AG08395 (cell line): ENCODE data around the gene PPP1R12C.
"Not testable (repeated sequence)": the region's sequence is repeated elsewhere in the genome, so short reads cannot be mapped to it uniquely, and the experiment has no call there.

Source experiments
- DNase-seq: peaks from one replicate; pipeline ENCODE4 v3.0.0; 2012; ENCODE audit warnings: mixed read lengths, low spot score

PPP1R12C gene

GRCh38 chr19:55116859-55117662, at the start of gene PPP1R12C:
Gene PPP1R12C (minus strand): TSS chr19:55117637. CDS start chr19:55117543, 94 bp downstream.
- no peak for DNase-seq

GRCh38 chr19:55166530-55167268, 49.3 kb upstream of the PPP1R12C start, which contains the start of gene DNAAF3:
Gene DNAAF3 (minus strand): TSS chr19:55166613. CDS start chr19:55166413, 200 bp downstream.
- DNase-seq, result peak; percentile 100

GRCh38 chr19:55165952-55166529, 48.6 kb upstream of the PPP1R12C start:
- peak; percentile 69 for DNase-seq

- no peak for DNase-seq
Measured at GRCh38 chr19:55161571-55162322, 44.3 kb upstream of the PPP1R12C start.

- no peak for DNase-seq
Measured at GRCh38 chr19:55160986-55161365, 43.5 kb upstream of the PPP1R12C start.

- peak; percentile 96 for DNase-seq
Measured at GRCh38 chr19:55160128-55160985, 42.9 kb upstream of the PPP1R12C start.

- peak; percentile 45 for DNase-seq
Measured at GRCh38 chr19:55158848-55159749, 41.7 kb upstream of the PPP1R12C start.

GRCh38 chr19:55158423-55158822, 41.0 kb upstream of the PPP1R12C start:
- no peak for DNase-seq

GRCh38 chr19:55157064-55157908, 39.8 kb upstream of the PPP1R12C start, which contains the start of gene TNNI3:
Gene TNNI3 (minus strand): TSS chr19:55157732. CDS start chr19:55157589, 143 bp downstream.
- DNase-seq, result no peak

GRCh38 chr19:55156202-55157063, 39.0 kb upstream of the PPP1R12C start:
- peak; percentile 68 for DNase-seq

GRCh38 chr19:55155784-55156183, 38.3 kb upstream of the PPP1R12C start:
- DNase-seq, result not testable (repeated sequence)

- DNase-seq, result no peak
Measured at GRCh38 chr19:55153652-55154264, 36.3 kb upstream of the PPP1R12C start.

GRCh38 chr19:55152017-55152416, 34.6 kb upstream of the PPP1R12C start:
- no peak for DNase-seq

GRCh38 chr19:55149078-55150003, 31.9 kb upstream of the PPP1R12C start, which contains the start of gene TNNT1:
Gene TNNT1 (minus strand): TSS chr19:55149206. CDS start chr19:55147157, 2,049 bp downstream.
- DNase-seq, result no peak

GRCh38 chr19:55147545-55148251, 30.3 kb upstream of the PPP1R12C start:
- DNase-seq, result no peak
